Left lung (tissue), 10 donors: ENCODE measurements around the gene PDIA3. TPM values are rescaled to one million over a fixed set of nuclear protein-coding genes. Genes with fewer than 3 reads are reported as not detected.

ENCODE experiments used
- ATAC-seq: fragments of 200-7000 bp; cut with Tn5 transposase; one replicate; pipeline ENCODE4 v1.9.1; 2020; ENCODE audit warnings: moderate library complexity
- DNase-seq, 4 donors: peaks; one replicate each; pipeline ENCODE4 v3.0.0-alpha.2; 2013 to 2020
- H3K27ac ChIP-seq, 2 donors: fragments of 200-600 bp; sonication (generic) in 1 of 2; one replicate each; pipeline versions ENCODE4 v1.5.0 to v1.8.0; 2020 to 2021
- H3K27me3 ChIP-seq, 2 donors: fragments of 200-600 bp; sonication (generic) in 1 of 2; one replicate each; pipeline versions ENCODE4 v1.5.0 to v1.8.0; 2020 to 2021
- H3K36me3 ChIP-seq, 2 donors: fragments of 200-600 bp; sonication (generic) in 1 of 2; one replicate each; pipeline versions ENCODE4 v1.5.0 to v1.8.0; 2020 to 2021
- H3K4me1 ChIP-seq, 2 donors: fragments of 200-600 bp; one replicate each; pipeline ENCODE4 v1.8.0; 2021
- H3K4me3 ChIP-seq, 2 donors: fragments of 200-600 bp; sonication (generic) in 1 of 2; one replicate each; pipeline versions ENCODE4 v1.5.0 to v1.8.0; 2020 to 2021; ENCODE audit warnings: mild to moderate bottlenecking in 1 of 2
- H3K9me3 ChIP-seq, 2 donors: fragments of 200-600 bp; sonication (generic) in 1 of 2; one replicate each; pipeline versions ENCODE4 v1.5.0 to v1.8.0; 2020 to 2021
- intact Hi-C, 2 donors: fragments of 100-400 bp; cut with DNase I; formaldehyde crosslinking; loops; one replicate each; pipeline versions ENCODE4 v1.11.2 to v1.14.2; 2022
- polyA plus RNA-seq, 6 donors: library from polyadenylated mRNA; unstranded; fragments of 120-200 nt; gene quantifications; one replicate each; pipeline ENCODE4 v1.2.1, GENCODE V29; 2013; ENCODE audit not compliant: insufficient read length in 6 of 6
- total RNA-seq, 2 donors: library from RNA; stranded (reverse); fragmentation: NEBNext Ultra II Directional; extraction: Animal tissue kit (Norgen Biotek cat#: 25700); gene quantifications; one replicate each; pipeline ENCODE4 v1.2.1, GENCODE V29; 2021
- TF ChIP-seq, protein P1 (sequence below), 2 donors: fragments of 200-600 bp; sonication (generic) in 1 of 2; IDR thresholded peaks; one replicate each; pipeline versions ENCODE4 v1.5.0 to v1.8.0; 2021; ENCODE audit warnings: antibody characterized with exemption in 2 of 2
- donor health status: DM: no; HTN: yes; CAD: no.
- donor health status: DM: no; HTN: no; CAD: no.

Gene PDIA3
- total and polyA plus RNA-seq, 8 donors = 426 to 633 (median 518) TPM

GRCh38 chr15:43771816-43772215, 25.6 kb downstream of the PDIA3 start:
- H3K9me3 ChIP-seq = no peaks in the 10 kb centered on the region
- intact Hi-C loops = no loop called here
- peaks cover 0 to 27% of the 10 kb centered on the region in 2 donors for H3K4me1 ChIP-seq
- H3K27ac ChIP-seq = peak overlapping the region in 1 of 2 donors; percentile 30
- DNase-seq (no peak), ATAC-seq (no peak)
- H3K36me3 ChIP-seq = peaks cover 0 to 77% of the 10 kb centered on the region in 2 donors
- no peak overlapping the region for H3K4me3 ChIP-seq
- TF ChIP-seq, protein P1, sequence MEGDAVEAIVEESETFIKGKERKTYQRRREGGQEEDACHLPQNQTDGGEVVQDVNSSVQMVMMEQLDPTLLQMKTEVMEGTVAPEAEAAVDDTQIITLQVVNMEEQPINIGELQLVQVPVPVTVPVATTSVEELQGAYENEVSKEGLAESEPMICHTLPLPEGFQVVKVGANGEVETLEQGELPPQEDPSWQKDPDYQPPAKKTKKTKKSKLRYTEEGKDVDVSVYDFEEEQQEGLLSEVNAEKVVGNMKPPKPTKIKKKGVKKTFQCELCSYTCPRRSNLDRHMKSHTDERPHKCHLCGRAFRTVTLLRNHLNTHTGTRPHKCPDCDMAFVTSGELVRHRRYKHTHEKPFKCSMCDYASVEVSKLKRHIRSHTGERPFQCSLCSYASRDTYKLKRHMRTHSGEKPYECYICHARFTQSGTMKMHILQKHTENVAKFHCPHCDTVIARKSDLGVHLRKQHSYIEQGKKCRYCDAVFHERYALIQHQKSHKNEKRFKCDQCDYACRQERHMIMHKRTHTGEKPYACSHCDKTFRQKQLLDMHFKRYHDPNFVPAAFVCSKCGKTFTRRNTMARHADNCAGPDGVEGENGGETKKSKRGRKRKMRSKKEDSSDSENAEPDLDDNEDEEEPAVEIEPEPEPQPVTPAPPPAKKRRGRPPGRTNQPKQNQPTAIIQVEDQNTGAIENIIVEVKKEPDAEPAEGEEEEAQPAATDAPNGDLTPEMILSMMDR (IDR thresholded peaks at IDR 0.05) = no peak
- no peaks in the 10 kb centered on the region for H3K27me3 ChIP-seq

GRCh38 chr15:43772624-43773023, 26.4 kb downstream of the PDIA3 start:
- ATAC-seq = no peak

GRCh38 chr15:43774062-43774461, 27.8 kb downstream of the PDIA3 start:
- Histone ChIP-seq H3K4me3 (no peak overlapping the region), H3K9me3 (no peaks in the 10 kb centered on the region), H3K36me3 (peaks cover 0 to 55% of the 10 kb centered on the region in 2 donors), H3K27ac (no peak overlapping the region), H3K27me3 (no peaks in the 10 kb centered on the region), H3K4me1 (peaks cover 0 to 38% of the 10 kb centered on the region in 2 donors)
- ATAC-seq (no peak), DNase-seq (no peak)
- intact Hi-C loops = no loop called here
- TF ChIP-seq, protein P1 (IDR thresholded peaks at IDR 0.05) = no peak

More at GRCh38 chr15:43772624-43773023, 26.4 kb downstream of the PDIA3 start:
- no peaks in the 10 kb centered on the region for H3K9me3 ChIP-seq
- peaks cover 0 to 32% of the 10 kb centered on the region in 2 donors for H3K4me1 ChIP-seq
- no peaks in the 10 kb centered on the region for H3K27me3 ChIP-seq
- peak overlapping the region in 1 of 2 donors; percentile 30 for H3K27ac ChIP-seq
- peaks cover 0 to 69% of the 10 kb centered on the region in 2 donors for H3K36me3 ChIP-seq
- intact Hi-C loops = no loop called here
- TF ChIP-seq, protein P1 (IDR thresholded peaks at IDR 0.05) = no peak
- H3K4me3 ChIP-seq = no peak overlapping the region
- no peak for DNase-seq

- Histone ChIP-seq H3K9me3 (no peaks in the 10 kb centered on the region), H3K4me3 (peak overlapping the region in 1 of 2 donors; percentile 71), H3K27ac (peak overlapping the region; percentile 37 to 92), H3K4me1 (peaks cover 0 to 38% of the 10 kb centered on the region in 2 donors), H3K27me3 (no peaks in the 10 kb centered on the region), H3K36me3 (peaks cover 0 to 41% of the 10 kb centered on the region in 2 donors)
- intact Hi-C loops = no loop called here
- TF ChIP-seq, protein P1 (IDR thresholded peaks at IDR 0.05) = peak in 1 of 2 donors; percentile 12
- ATAC-seq (peak; percentile 24), DNase-seq (peak in 1 of 4 donors; percentile 54)
Measured at GRCh38 chr15:43775411-43775965, 29.2 kb downstream of the PDIA3 start.

GRCh38 chr15:43776101-43776717, 30.0 kb downstream of the PDIA3 start:
- DNase-seq (peak in 3 of 4 donors; percentile 16 to 80 (median 56)), ATAC-seq (peak; percentile 39)
- Histone ChIP-seq H3K36me3 (peaks cover 0 to 33% of the 10 kb centered on the region in 2 donors), H3K27me3 (no peaks in the 10 kb centered on the region), H3K9me3 (no peaks in the 10 kb centered on the region), H3K4me3 (peak overlapping the region; percentile 52 to 71), H3K27ac (peak overlapping the region; percentile 90 to 92), H3K4me1 (peaks cover 0 to 32% of the 10 kb centered on the region in 2 donors)
- intact Hi-C loops = no loop called here
- TF ChIP-seq, protein P1 (IDR thresholded peaks at IDR 0.05) = no peak
